Fibroblast of lung (primary cell): Measurements from ENCODE around the gene KIAA1586. TPM values are rescaled to one million over a fixed set of nuclear protein-coding genes. Genes with fewer than 3 reads are reported as not detected.
A peak's percentile ranks its signal among the peaks of the same experiment; 100 is the strongest.
"Not testable (repeated sequence)": the region's sequence is repeated elsewhere in the genome, so short reads cannot be mapped to it uniquely, and the experiment has no call there.

Experiments
- DNase-seq, 2 donors: peaks; one replicate each; pipeline versions ENCODE4 v3.0.0 to v3.0.0-alpha.2; 2010; ENCODE audit warnings: low read depth in 2 of 2
- H2AFZ ChIP-seq: 2 replicates; pipeline ENCODE4 v1.5.1; 2012; ENCODE audit warnings: low read length, control low read depth, inconsistent platforms
- H3K27ac ChIP-seq: 2 replicates; pipeline ENCODE4 v1.5.1; 2011; ENCODE audit warnings: low read length, control low read depth; ENCODE audit not compliant: insufficient read depth
- H3K27me3 ChIP-seq: 2 replicates; pipeline ENCODE4 v1.5.1; 2011; ENCODE audit warnings: mild to moderate bottlenecking, low read length; ENCODE audit not compliant: control insufficient read depth, insufficient read depth
- H3K36me3 ChIP-seq: 2 replicates; pipeline ENCODE4 v1.5.1; 2011; ENCODE audit warnings: low read length; ENCODE audit not compliant: control insufficient read depth, insufficient read depth
- H3K4me1 ChIP-seq: 2 replicates; pipeline ENCODE4 v1.5.1; 2011; ENCODE audit warnings: low read length; ENCODE audit not compliant: control insufficient read depth, insufficient read depth; ENCODE audit errors: extremely low read depth
- H3K4me2 ChIP-seq: 2 replicates; pipeline ENCODE4 v1.5.1; 2011; ENCODE audit warnings: low read length, control low read depth; ENCODE audit not compliant: insufficient read depth; ENCODE audit errors: extremely low read depth
- H3K4me3 ChIP-seq, 4 experiments: fragments of 200-600 bp in 1 of 4; sonication (generic) in 1 of 4; replicated peaks in 1 of 4; 2 replicates each; pipeline ENCODE4 v1.5.1; 2011 to 2016; ENCODE audit warnings: low read length in 4 of 4, low read depth in 3 of 4, mild to moderate bottlenecking in 3 of 4, control low read depth in 2 of 4, inconsistent platforms in 1 of 4, mixed read lengths in 1 of 4; ENCODE audit not compliant: insufficient read depth in 1 of 4; ENCODE audit errors: control extremely low read depth in 1 of 4
- H3K79me2 ChIP-seq: 2 replicates; pipeline ENCODE4 v1.5.1; 2012; ENCODE audit warnings: mild to moderate bottlenecking, low read length, inconsistent platforms; ENCODE audit not compliant: control insufficient read depth, insufficient read depth
- H3K9ac ChIP-seq: 2 replicates; pipeline ENCODE4 v1.5.1; 2011; ENCODE audit warnings: mild to moderate bottlenecking, low read length, control low read depth; ENCODE audit not compliant: insufficient read depth
- H3K9me3 ChIP-seq: 2 replicates; pipeline ENCODE4 v1.5.1; 2012; ENCODE audit warnings: low read depth, low read length; ENCODE audit not compliant: control insufficient read depth, insufficient read depth
- H4K20me1 ChIP-seq: 2 replicates; pipeline ENCODE4 v1.5.1; 2011; ENCODE audit warnings: low read length; ENCODE audit not compliant: control insufficient read depth, insufficient read depth; ENCODE audit errors: extremely low read depth
- EZH2 ChIP-seq: IDR thresholded peaks from 2 replicates; pipeline ENCODE4 v1.5.1; 2012; ENCODE audit warnings: low read length, control low read depth, mild to moderate bottlenecking; ENCODE audit errors: missing control alignments
- polyA plus RNA-seq, 2 donors: library from polyadenylated mRNA; depleted of rRNA in 1 of 2; stranded (reverse) in 1 of 2; unstranded in 1 of 2; fragments of >200 nt; gene quantifications; 2 replicates each; pipeline ENCODE4 v1.2.1, GENCODE V29; 2011 to 2012; ENCODE audit warnings: missing spikeins in 1 of 2
- total RNA-seq: library from RNA; depleted of rRNA; stranded (reverse); fragments of >200 nt; gene quantifications from 2 replicates; pipeline ENCODE4 v1.2.1, GENCODE V29; 2014
- TF ChIP-seq, protein P1 (sequence below), 2 donors: IDR thresholded peaks in 1 of 2; conservative IDR thresholded peaks in 1 of 2; 1 replicate in 1 of 2; 2 replicates in 1 of 2; pipeline ENCODE4 v1.5.1; 2011 to 2012; ENCODE audit warnings: low read length in 2 of 2, control low read depth in 1 of 2, inconsistent platforms in 1 of 2, low read depth in 1 of 2, mild to moderate bottlenecking in 1 of 2

KIAA1586 gene
- total and polyA plus RNA-seq, 2 donors (not counting 1 experiment from before 2014, with no cell fraction given): 7.8 to 17.3 TPM

DNA sequence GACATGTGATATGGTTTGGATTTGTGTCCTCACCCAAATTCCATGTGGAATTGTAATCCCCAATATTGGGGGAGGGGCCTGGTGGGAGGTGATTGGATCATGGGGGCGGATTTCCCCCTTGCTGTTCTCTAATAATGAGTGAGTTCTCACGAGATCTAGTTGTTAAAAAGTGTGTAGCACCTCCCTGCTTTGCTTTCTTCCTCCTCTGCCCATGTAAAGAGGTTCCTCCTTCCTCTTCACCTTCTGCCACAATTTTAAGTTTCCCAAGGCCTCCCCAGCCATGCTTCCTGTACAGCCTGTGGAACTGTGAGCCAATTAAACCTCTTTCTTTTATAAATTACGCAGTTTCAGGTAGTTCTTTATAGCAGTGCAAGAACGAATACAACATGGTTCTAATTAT, 41.4 kb downstream of the KIAA1586 start:
- DNase-seq: no peak
- TF ChIP-seq, protein P1, sequence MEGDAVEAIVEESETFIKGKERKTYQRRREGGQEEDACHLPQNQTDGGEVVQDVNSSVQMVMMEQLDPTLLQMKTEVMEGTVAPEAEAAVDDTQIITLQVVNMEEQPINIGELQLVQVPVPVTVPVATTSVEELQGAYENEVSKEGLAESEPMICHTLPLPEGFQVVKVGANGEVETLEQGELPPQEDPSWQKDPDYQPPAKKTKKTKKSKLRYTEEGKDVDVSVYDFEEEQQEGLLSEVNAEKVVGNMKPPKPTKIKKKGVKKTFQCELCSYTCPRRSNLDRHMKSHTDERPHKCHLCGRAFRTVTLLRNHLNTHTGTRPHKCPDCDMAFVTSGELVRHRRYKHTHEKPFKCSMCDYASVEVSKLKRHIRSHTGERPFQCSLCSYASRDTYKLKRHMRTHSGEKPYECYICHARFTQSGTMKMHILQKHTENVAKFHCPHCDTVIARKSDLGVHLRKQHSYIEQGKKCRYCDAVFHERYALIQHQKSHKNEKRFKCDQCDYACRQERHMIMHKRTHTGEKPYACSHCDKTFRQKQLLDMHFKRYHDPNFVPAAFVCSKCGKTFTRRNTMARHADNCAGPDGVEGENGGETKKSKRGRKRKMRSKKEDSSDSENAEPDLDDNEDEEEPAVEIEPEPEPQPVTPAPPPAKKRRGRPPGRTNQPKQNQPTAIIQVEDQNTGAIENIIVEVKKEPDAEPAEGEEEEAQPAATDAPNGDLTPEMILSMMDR (conservative IDR thresholded peaks at IDR 0.05 in 1 of 2, IDR thresholded peaks at IDR 0.05 in 1 of 2; ENCODE audit: low read depth in 1 of 2, low read length in 2 of 2): no peak
- TF ChIP-seq EZH2: no peak
- no peak overlapping the region for H3K4me2 ChIP-seq

DNA sequence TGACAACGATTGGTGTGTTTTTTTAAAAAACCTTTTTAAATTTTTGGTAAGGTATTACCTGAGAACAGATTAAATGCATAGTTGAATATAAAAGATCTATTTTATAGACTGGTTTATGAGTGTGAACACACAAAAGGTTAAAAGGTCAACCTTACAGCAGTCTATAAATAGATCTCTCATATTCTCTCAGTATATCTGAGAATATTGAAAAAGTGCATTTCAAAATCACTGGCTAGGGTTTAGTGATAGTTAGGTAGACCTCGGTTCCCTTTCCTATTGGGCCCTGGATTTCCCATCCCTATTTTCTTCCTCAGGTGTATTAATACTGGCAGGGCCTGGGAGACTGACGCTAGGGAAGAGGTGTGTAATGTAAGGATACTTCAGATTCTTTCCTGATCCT, 42.8 kb downstream of the KIAA1586 start:
- H3K36me3 ChIP-seq: no peaks in the 10 kb centered on the region
- no peak for DNase-seq
- H3K27ac ChIP-seq: peak overlapping the region; percentile 8
- H3K4me2 ChIP-seq: peak overlapping the region; percentile 38
- no peak overlapping the region for H3K9ac ChIP-seq
- H3K9me3 ChIP-seq: no peaks in the 10 kb centered on the region
- no peaks in the 10 kb centered on the region for H4K20me1 ChIP-seq
- H2AFZ ChIP-seq: peak overlapping the region; percentile 2
- peaks cover 29% of the 10 kb centered on the region for H3K79me2 ChIP-seq
- no peaks in the 10 kb centered on the region for H3K27me3 ChIP-seq
- H3K4me3 ChIP-seq: peak overlapping the region; percentile 10 to 78 (median 60)
- peaks cover 3% of the 10 kb centered on the region for H3K4me1 ChIP-seq
- TF ChIP-seq, protein P1 (conservative IDR thresholded peaks at IDR 0.05 in 1 of 2, IDR thresholded peaks at IDR 0.05 in 1 of 2; ENCODE audit: low read depth in 1 of 2, low read length in 2 of 2): no peak
- TF ChIP-seq EZH2: no peak

More for the DNA sequence above, 41.4 kb downstream of the KIAA1586 start:
- Histone ChIP-seq H3K4me1 (peaks cover 3% of the 10 kb centered on the region), H3K9ac (no peak overlapping the region), H3K9me3 (no peaks in the 10 kb centered on the region), H4K20me1 (no peaks in the 10 kb centered on the region), H2AFZ (no peak overlapping the region), H3K4me3 (no peak overlapping the region), H3K27ac (no peak overlapping the region), H3K36me3 (no peaks in the 10 kb centered on the region), H3K27me3 (no peaks in the 10 kb centered on the region), H3K79me2 (peaks cover 16% of the 10 kb centered on the region)

DNA sequence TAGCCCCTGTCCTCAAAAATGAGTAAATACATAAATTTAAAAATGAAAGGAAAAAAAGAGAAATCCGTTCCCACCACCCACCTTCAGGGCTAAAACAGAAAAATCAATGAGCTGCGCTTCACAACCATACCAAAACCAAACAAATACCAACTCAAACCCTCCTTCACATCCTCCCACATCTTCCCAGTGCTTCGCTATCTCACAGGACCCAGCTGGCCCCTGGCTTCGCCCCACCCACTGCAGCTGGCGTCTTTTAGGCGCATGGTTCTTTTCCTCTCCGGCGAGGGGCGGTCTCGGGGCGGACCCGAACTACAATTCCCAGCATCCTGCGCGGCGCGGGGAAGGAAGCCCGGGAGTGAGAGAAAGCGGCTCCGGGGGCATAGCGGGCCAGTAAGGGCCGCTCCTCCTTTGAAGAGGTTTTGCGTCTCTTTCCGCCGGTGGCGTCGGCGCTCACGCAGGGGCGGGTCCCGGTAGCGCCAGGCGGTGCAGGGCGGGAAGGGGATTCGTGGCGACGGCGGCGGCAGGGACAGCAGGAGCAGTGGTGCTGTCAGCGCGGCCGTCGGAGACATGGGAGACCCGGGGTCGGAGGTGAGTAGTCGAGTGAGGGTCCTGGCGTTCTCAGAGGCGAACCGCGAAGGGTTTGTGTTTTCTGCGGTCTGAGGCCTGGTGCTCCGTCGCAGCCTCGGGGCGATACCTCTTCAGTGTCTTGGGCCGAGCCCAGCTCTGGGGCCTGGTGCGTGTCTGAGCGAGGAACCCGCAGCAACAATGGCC, 43.4 kb downstream of the KIAA1586 start, which contains the start of gene ZNF451:
ZNF451 (plus strand) TSS at position 502 of the 771 bp plus-strand sequence; CDS start at position 568, 66 bp downstream.
- Histone ChIP-seq H3K9ac (peak within 1 kb of the TSS; percentile 80), H3K4me2 (peak within 1 kb of the TSS; percentile 38), H4K20me1 (no peaks in the 10 kb centered on the region), H3K27ac (peak within 1 kb of the TSS; percentile 8), H3K36me3 (peaks cover 2% of the 10 kb centered on the region), H2AFZ (peak within 1 kb of the TSS; percentile 40), H3K9me3 (no peaks in the 10 kb centered on the region), H3K4me3 (peak within 1 kb of the TSS; percentile 10 to 78 (median 60)), H3K27me3 (no peaks in the 10 kb centered on the region), H3K79me2 (peaks cover 34% of the 10 kb centered on the region), H3K4me1 (peaks cover 3% of the 10 kb centered on the region)
- TF ChIP-seq, protein P1 (conservative IDR thresholded peaks at IDR 0.05 in 1 of 2, IDR thresholded peaks at IDR 0.05 in 1 of 2; ENCODE audit: low read depth in 1 of 2, low read length in 2 of 2): no peak
- TF ChIP-seq EZH2: no peak
- DNase-seq: peak; percentile 96

DNA sequence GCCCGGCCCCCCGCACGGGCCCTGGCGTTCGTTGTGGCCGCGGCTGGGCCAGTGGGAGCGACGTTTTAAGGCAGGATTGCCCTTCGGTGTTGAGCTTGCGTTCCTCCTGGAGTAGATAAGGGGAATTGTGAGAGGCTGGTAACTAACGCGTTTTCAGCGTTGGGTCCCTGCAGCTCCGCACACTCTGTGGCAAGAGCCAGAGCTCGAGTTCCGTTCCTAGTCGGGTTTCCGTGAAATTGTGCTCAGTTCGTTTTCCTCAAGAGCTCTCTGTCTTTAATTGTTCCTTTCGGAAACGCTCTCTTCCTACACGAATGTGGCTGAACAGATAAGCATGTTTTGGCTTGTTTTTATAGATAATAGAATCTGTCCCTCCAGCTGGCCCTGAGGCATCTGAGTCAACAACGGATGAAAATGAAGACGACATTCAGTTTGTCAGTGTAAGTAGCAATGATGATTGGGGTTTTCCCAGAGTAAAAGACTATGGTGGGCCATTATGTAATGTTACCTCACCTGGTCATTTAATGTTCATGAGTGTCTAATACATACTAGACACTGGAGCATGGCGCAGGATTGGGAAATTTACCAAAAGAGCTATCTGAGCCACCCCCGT, 44.1 kb downstream of the KIAA1586 start:
- peak overlapping the region; percentile 8 for H3K27ac ChIP-seq
- H3K9ac ChIP-seq, DNase-seq, H3K4me2 ChIP-seq, H3K4me1 ChIP-seq, H3K4me3 ChIP-seq, H2AFZ ChIP-seq, H3K36me3 ChIP-seq, H3K27me3 ChIP-seq, H3K9me3 ChIP-seq, H4K20me1 ChIP-seq: not testable (repeated sequence)
- peaks cover 41% of the 10 kb centered on the region for H3K79me2 ChIP-seq
